Loucy (cell line): Measurements from ENCODE around the gene BCR.

Experiments
- H2AFZ ChIP-seq: fragments of 200-600 bp; sonication (generic); 2 replicates; pipeline ENCODE4 v1.6.0; 2016; ENCODE audit warnings: antibody characterized with exemption, mild to moderate bottlenecking, low read length, moderate library complexity
- H3F3A ChIP-seq: fragments of 200-600 bp; 2 replicates; pipeline ENCODE4 v1.6.0; 2016; ENCODE audit warnings: antibody characterized with exemption, low read depth, mild to moderate bottlenecking
- H3K27me3 ChIP-seq: fragments of 200-600 bp; sonication (generic); 2 replicates; pipeline ENCODE4 v1.6.1; 2014; ENCODE audit warnings: low read length, mild to moderate bottlenecking; ENCODE audit not compliant: insufficient read depth, poor library complexity, severe bottlenecking
- H3K36me3 ChIP-seq: fragments of 200-600 bp; sonication (generic); 2 replicates; pipeline ENCODE4 v1.6.1; 2016; ENCODE audit warnings: low read length; ENCODE audit not compliant: insufficient read depth
- H3K4me1 ChIP-seq: fragments of 200-600 bp; sonication (generic); 2 replicates; pipeline ENCODE4 v1.5.1; 2014; ENCODE audit warnings: low read length, mild to moderate bottlenecking; ENCODE audit not compliant: insufficient read depth, poor library complexity, severe bottlenecking
- H3K4me2 ChIP-seq: fragments of 200-600 bp; sonication (generic); 2 replicates; pipeline ENCODE4 v1.6.0; 2014; ENCODE audit warnings: antibody characterized with exemption, low read length, low read depth, mild to moderate bottlenecking; ENCODE audit not compliant: poor library complexity, severe bottlenecking
- H3K4me3 ChIP-seq: fragments of 200-600 bp; sonication (generic); 2 replicates; pipeline ENCODE4 v1.5.1; 2014; ENCODE audit warnings: low read length, mild to moderate bottlenecking, mixed read lengths; ENCODE audit not compliant: poor library complexity, severe bottlenecking
- H3K79me2 ChIP-seq: fragments of 200-600 bp; sonication (generic); 2 replicates; pipeline ENCODE4 v1.6.1; 2014; ENCODE audit warnings: low read length; ENCODE audit not compliant: insufficient read depth
- H3K9ac ChIP-seq: fragments of 200-600 bp; sonication (generic); 2 replicates; pipeline ENCODE4 v1.6.0; 2014; ENCODE audit warnings: mild to moderate bottlenecking, low read depth, low read length, moderate library complexity; ENCODE audit not compliant: poor library complexity, severe bottlenecking
- H3K9me2 ChIP-seq: fragments of 200-600 bp; sonication (generic); replicated peaks from 2 replicates; pipeline ENCODE4 v1.6.1; 2016; ENCODE audit warnings: low read depth, low read length, mixed read lengths
- H3K9me3 ChIP-seq: fragments of 200-600 bp; sonication (generic); 2 replicates; pipeline ENCODE4 v1.6.1; 2014; ENCODE audit warnings: mild to moderate bottlenecking, antibody characterized with exemption, low read length, low read depth; ENCODE audit not compliant: insufficient read depth
- H4K20me1 ChIP-seq: fragments of 200-600 bp; sonication (generic); 2 replicates; pipeline ENCODE4 v1.6.0; 2014; ENCODE audit warnings: antibody characterized with exemption, low read length, mild to moderate bottlenecking; ENCODE audit not compliant: insufficient read depth, poor library complexity, severe bottlenecking
- CTCF ChIP-seq: fragments of 200-600 bp; sonication (generic); conservative IDR thresholded peaks from 2 replicates; pipeline ENCODE4 v1.5.1; 2014; ENCODE audit warnings: mild to moderate bottlenecking, antibody characterized with exemption, low read length
- EZH2phosphoT487 ChIP-seq: fragments of 200-600 bp; IDR thresholded peaks from 2 replicates; pipeline ENCODE4 v1.6.1; 2018; ENCODE audit warnings: antibody characterized with exemption, mild to moderate bottlenecking, moderate library complexity, borderline replicate concordance

Gene BCR

GRCh38 chr22:23281053-23281405 is 100.7 kb downstream of the BCR start:
- Histone ChIP-seq H3F3A (no peaks in the 10 kb centered on the region), H4K20me1 (peaks cover 40% of the 10 kb centered on the region), H3K4me1 (peaks cover 9% of the 10 kb centered on the region), H3K9ac (peak overlapping the region; percentile 27), H3K27me3 (no peaks in the 10 kb centered on the region), H3K36me3 (peaks cover 92% of the 10 kb centered on the region; the same call in 1 of the 2 replicates), H3K4me3 (no peak overlapping the region), H3K4me2 (peak overlapping the region; percentile 21), H3K9me3 (no peaks in the 10 kb centered on the region), H3K79me2 (peaks cover 26% of the 10 kb centered on the region; the same call in 1 of the 2 replicates), H2AFZ (no peak overlapping the region), H3K9me2 (no peaks in the 10 kb centered on the region)
- TF ChIP-seq CTCF (no peak), EZH2phosphoT487 (no peak)

GRCh38 chr22:23281406-23282088 is 101.2 kb downstream of the BCR start:
- H4K20me1 ChIP-seq = peaks cover 43% of the 10 kb centered on the region
- H3K79me2 ChIP-seq = peaks cover 26% of the 10 kb centered on the region; the same call in 1 of the 2 replicates
- H2AFZ ChIP-seq = no peak overlapping the region
- no peaks in the 10 kb centered on the region for H3K9me2 ChIP-seq
- H3K4me3 ChIP-seq = no peak overlapping the region
- peak overlapping the region; percentile 27 for H3K9ac ChIP-seq
- no peak for TF ChIP-seq EZH2phosphoT487
- peak; percentile 89 for TF ChIP-seq CTCF
- peaks cover 9% of the 10 kb centered on the region for H3K4me1 ChIP-seq
- H3K4me2 ChIP-seq = peak overlapping the region; percentile 21
- H3F3A ChIP-seq = no peaks in the 10 kb centered on the region
- peaks cover 94% of the 10 kb centered on the region; the same call in 1 of the 2 replicates for H3K36me3 ChIP-seq
- H3K27me3 ChIP-seq = no peaks in the 10 kb centered on the region
- no peaks in the 10 kb centered on the region for H3K9me3 ChIP-seq

- Histone ChIP-seq H3K4me1 (peaks cover 9% of the 10 kb centered on the region), H4K20me1 (peaks cover 41% of the 10 kb centered on the region), H3K9ac (no peak overlapping the region), H3K4me2 (no peak overlapping the region), H3F3A (no peaks in the 10 kb centered on the region), H2AFZ (no peak overlapping the region), H3K9me2 (no peaks in the 10 kb centered on the region), H3K79me2 (peaks cover 25% of the 10 kb centered on the region; the same call in 1 of the 2 replicates), H3K9me3 (no peaks in the 10 kb centered on the region), H3K27me3 (no peaks in the 10 kb centered on the region), H3K4me3 (no peak overlapping the region), H3K36me3 (peaks cover 94% of the 10 kb centered on the region; the same call in 1 of the 2 replicates)
- TF ChIP-seq CTCF (peak; percentile 14; the same call in 1 of the 2 replicates), EZH2phosphoT487 (no peak)
Measured at GRCh38 chr22:23282089-23282501, 101.8 kb downstream of the BCR start.
